ENCODE data around the gene ZDHHC7. TPM values are rescaled to one million over a fixed set of nuclear protein-coding genes. Genes with fewer than 3 reads are reported as not detected.
A peak's percentile ranks its signal among the peaks of the same experiment; 100 is the strongest.

The ZDHHC7 gene
- total and polyA plus RNA-seq, 9 of the 15 experiments (the other 6 are each of a cell fraction or from before 2014, with no cell fraction given), result 1.7 to 49.7 (median 37.4) TPM

GRCh38 chr16:85027349-85027957, 16.1 kb upstream of the ZDHHC7 start, which contains the start of gene KIAA0513 (continued):
- TF ChIP-seq AFF1 (IDR thresholded peaks at IDR 0.05; ENCODE audit: low read depth in 1 of 2, partially characterized antibody in 2 of 2), result peak in 1 of 2 experiments; percentile 18
- no peak for TF ChIP-seq NFYB (IDR thresholded peaks at IDR 0.05; ENCODE audit: extremely low read depth, insufficient read length)
- TF ChIP-seq TRIM24 (IDR thresholded peaks at IDR 0.05), result no peak
- TF ChIP-seq RHOXF2B (CRISPR knock-in tag; conservative IDR thresholded peaks at IDR 0.05), result 0 out of 2 replicates have a peak, but pooled peaks have one; percentile 35
- peak; percentile 76 for TF ChIP-seq FIP1L1 (IDR thresholded peaks at IDR 0.05; ENCODE audit: low read depth, low read length, poor library complexity, severe bottlenecking)
- TF ChIP-seq, protein P1, sequence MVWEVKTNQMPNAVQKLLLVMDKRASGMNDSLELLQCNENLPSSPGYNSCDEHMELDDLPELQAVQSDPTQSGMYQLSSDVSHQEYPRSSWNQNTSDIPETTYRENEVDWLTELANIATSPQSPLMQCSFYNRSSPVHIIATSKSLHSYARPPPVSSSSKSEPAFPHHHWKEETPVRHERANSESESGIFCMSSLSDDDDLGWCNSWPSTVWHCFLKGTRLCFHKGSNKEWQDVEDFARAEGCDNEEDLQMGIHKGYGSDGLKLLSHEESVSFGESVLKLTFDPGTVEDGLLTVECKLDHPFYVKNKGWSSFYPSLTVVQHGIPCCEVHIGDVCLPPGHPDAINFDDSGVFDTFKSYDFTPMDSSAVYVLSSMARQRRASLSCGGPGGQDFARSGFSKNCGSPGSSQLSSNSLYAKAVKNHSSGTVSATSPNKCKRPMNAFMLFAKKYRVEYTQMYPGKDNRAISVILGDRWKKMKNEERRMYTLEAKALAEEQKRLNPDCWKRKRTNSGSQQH (CRISPR knock-in tag; IDR thresholded peaks at IDR 0.05), result peak; percentile 69; the same call in 1 of the 2 replicates
- TF ChIP-seq NFXL1 (CRISPR knock-in tag; IDR thresholded peaks at IDR 0.05), result no peak
- no peak for TF ChIP-seq JUN (IDR thresholded peaks at IDR 0.05; ENCODE audit: borderline replicate concordance, low read depth, low read length)
- TF ChIP-seq JUN (CRISPR knock-in tag; IDR thresholded peaks at IDR 0.05; ENCODE audit: borderline replicate concordance), result no peak
- TF ChIP-seq HDAC2 (IDR thresholded peaks at IDR 0.05), result peak; percentile 37; the same call in 1 of the 2 replicates
- TF ChIP-seq GMEB1 (CRISPR knock-in tag; IDR thresholded peaks at IDR 0.05), result peak; percentile 74
- no peak for TF ChIP-seq ELF1 (tag; IDR thresholded peaks at IDR 0.05)
- TF ChIP-seq WHSC1 (IDR thresholded peaks at IDR 0.05; ENCODE audit: low read length), result no peak
- TF ChIP-seq, protein P2, sequence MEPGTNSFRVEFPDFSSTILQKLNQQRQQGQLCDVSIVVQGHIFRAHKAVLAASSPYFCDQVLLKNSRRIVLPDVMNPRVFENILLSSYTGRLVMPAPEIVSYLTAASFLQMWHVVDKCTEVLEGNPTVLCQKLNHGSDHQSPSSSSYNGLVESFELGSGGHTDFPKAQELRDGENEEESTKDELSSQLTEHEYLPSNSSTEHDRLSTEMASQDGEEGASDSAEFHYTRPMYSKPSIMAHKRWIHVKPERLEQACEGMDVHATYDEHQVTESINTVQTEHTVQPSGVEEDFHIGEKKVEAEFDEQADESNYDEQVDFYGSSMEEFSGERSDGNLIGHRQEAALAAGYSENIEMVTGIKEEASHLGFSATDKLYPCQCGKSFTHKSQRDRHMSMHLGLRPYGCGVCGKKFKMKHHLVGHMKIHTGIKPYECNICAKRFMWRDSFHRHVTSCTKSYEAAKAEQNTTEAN (CRISPR knock-in tag; IDR thresholded peaks at IDR 0.05), result no peak
- TF ChIP-seq TCFL5 (CRISPR knock-in tag; conservative IDR thresholded peaks at IDR 0.05), result no peak
- TF ChIP-seq, protein P3, sequence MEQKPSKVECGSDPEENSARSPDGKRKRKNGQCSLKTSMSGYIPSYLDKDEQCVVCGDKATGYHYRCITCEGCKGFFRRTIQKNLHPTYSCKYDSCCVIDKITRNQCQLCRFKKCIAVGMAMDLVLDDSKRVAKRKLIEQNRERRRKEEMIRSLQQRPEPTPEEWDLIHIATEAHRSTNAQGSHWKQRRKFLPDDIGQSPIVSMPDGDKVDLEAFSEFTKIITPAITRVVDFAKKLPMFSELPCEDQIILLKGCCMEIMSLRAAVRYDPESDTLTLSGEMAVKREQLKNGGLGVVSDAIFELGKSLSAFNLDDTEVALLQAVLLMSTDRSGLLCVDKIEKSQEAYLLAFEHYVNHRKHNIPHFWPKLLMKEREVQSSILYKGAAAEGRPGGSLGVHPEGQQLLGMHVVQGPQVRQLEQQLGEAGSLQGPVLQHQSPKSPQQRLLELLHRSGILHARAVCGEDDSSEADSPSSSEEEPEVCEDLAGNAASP (IDR thresholded peaks at IDR 0.05), result no peak
- peak; percentile 76; the same call in 1 of the 2 replicates for TF ChIP-seq NR4A1 (CRISPR knock-in tag; IDR thresholded peaks at IDR 0.05)
- TF ChIP-seq NR4A1 (tag; IDR thresholded peaks at IDR 0.05), result no peak
- TF ChIP-seq TARDBP (IDR thresholded peaks at IDR 0.05), result 0 out of 2 replicates have a peak, but pooled peaks have one; percentile 49

Measured in K562 (cell line).